Endodermal cell (in vitro differentiated cells): Measurements from ENCODE around the gene SLC35E4. TPM values are rescaled to one million over a fixed set of nuclear protein-coding genes. Genes with fewer than 3 reads are reported as not detected.
"Not testable (repeated sequence)": the region's sequence is repeated elsewhere in the genome, so short reads cannot be mapped to it uniquely, and the experiment has no call there.

Experiments
- DNase-seq: peaks from one replicate; pipeline ENCODE4 v3.0.0-alpha.2; 2017
- H3K27ac ChIP-seq: 2 replicates; pipeline ENCODE4 v1.5.1; 2013; ENCODE audit warnings: mild to moderate bottlenecking, low read depth, low read length, moderate library complexity
- H3K27me3 ChIP-seq: 2 replicates; pipeline ENCODE4 v1.6.1; 2013; ENCODE audit warnings: mild to moderate bottlenecking, low read length, moderate library complexity; ENCODE audit not compliant: insufficient read depth, control insufficient read depth, poor library complexity, severe bottlenecking
- H3K36me3 ChIP-seq: 2 replicates; pipeline ENCODE4 v1.7.0; 2013; ENCODE audit warnings: mild to moderate bottlenecking, low read length, moderate library complexity; ENCODE audit not compliant: control insufficient read depth, insufficient read depth
- H3K4me1 ChIP-seq: one replicate; pipeline ENCODE4 v1.7.0; 2013; ENCODE audit warnings: low read length; ENCODE audit not compliant: control insufficient read depth, insufficient read depth
- H3K4me3 ChIP-seq: 2 replicates; pipeline ENCODE4 v1.5.1; 2013; ENCODE audit warnings: mild to moderate bottlenecking, low read length, moderate library complexity
- H3K9ac ChIP-seq: 2 replicates; pipeline ENCODE4 v1.6.1; 2013; ENCODE audit warnings: mild to moderate bottlenecking, low read length, moderate library complexity; ENCODE audit not compliant: poor library complexity, severe bottlenecking; ENCODE audit errors: extremely low read depth
- H3K9me3 ChIP-seq: 2 replicates; pipeline ENCODE4 v1.6.1; 2013; ENCODE audit warnings: mild to moderate bottlenecking, low read length, moderate library complexity; ENCODE audit not compliant: control insufficient read depth
- H3K27ac Mint-ChIP-seq: 2 replicates; pipeline ENCODE4 v1.8.0; 2020; ENCODE audit warnings: mixed read lengths
- H3K27me3 Mint-ChIP-seq: 2 replicates; pipeline ENCODE4 v1.8.0; 2021; ENCODE audit warnings: mild to moderate bottlenecking, mixed read lengths; ENCODE audit not compliant: insufficient read depth
- H3K36me3 Mint-ChIP-seq: 2 replicates; pipeline ENCODE4 v1.8.0; 2020; ENCODE audit warnings: low read depth, mixed read lengths
- H3K4me1 Mint-ChIP-seq: 2 replicates; pipeline ENCODE4 v1.8.0; 2020; ENCODE audit warnings: mixed read lengths
- H3K4me3 Mint-ChIP-seq: 2 replicates; pipeline ENCODE4 v1.8.0; 2020; ENCODE audit warnings: mild to moderate bottlenecking, moderate library complexity, mixed read lengths
- H3K9me3 Mint-ChIP-seq: 2 replicates; pipeline ENCODE4 v1.8.0; 2020; ENCODE audit warnings: mild to moderate bottlenecking, mixed read lengths
- CTCF ChIP-seq: fragments of 200-600 bp; sonication (generic); conservative IDR thresholded peaks from 2 replicates; pipeline ENCODE4 v1.5.0; 2021; ENCODE audit warnings: antibody characterized with exemption, mild to moderate bottlenecking
- whole genome bisulfite sequencing, 2 experiments: methylation state at CpG; one replicate each; pipeline versions ENCODE4 v1.1.5 to v1.1.7; 2013; ENCODE audit warnings: missing lambda C conversion rate in 2 of 2, mixed read lengths in 1 of 2; ENCODE audit not compliant: insufficient coverage in 1 of 2, insufficient read length in 1 of 2; 5-methylcytosine and 5-hydroxymethylcytosine counted together
- total RNA-seq, 2 donors: library from RNA; stranded (reverse); fragmentation: NEBNext Ultra II Directional in 1 of 2; extraction: Animal tissue kit (Norgen Biotek cat#: 25700) in 1 of 2; gene quantifications; 2 replicates in 1 of 2; 3 replicates in 1 of 2; pipeline ENCODE4 v1.2.1, GENCODE V29; 2021

Gene SLC35E4
- total RNA-seq, 2 donors from 2014 or later: 2.3 to 3.9 TPM

- DNase-seq: no peak
- Mint-ChIP-seq H3K4me1 (no peaks in the 10 kb centered on the region), H3K4me3 (no peak overlapping the region), H3K9me3 (peaks cover 11% of the 10 kb centered on the region), H3K27me3 (no peaks in the 10 kb centered on the region), H3K36me3 (peaks cover 22% of the 10 kb centered on the region), H3K27ac (no peak overlapping the region)
- Histone ChIP-seq H3K4me1 (no peaks in the 10 kb centered on the region), H3K27ac (no peak overlapping the region), H3K27me3 (no peaks in the 10 kb centered on the region), H3K4me3 (no peak overlapping the region), H3K9me3 (no peaks in the 10 kb centered on the region), H3K36me3 (peaks cover 7% of the 10 kb centered on the region), H3K9ac (no peak overlapping the region)
- 95 to 97% methylated on average over 4 to 5 of the region's 5 CpGs for WGBS, 2 experiments
- no peak for TF ChIP-seq CTCF
Observed at GRCh38 chr22:30627471-30627870, 8.1 kb upstream of the SLC35E4 start.

GRCh38 chr22:30628491-30628890 lies 7.1 kb upstream of the SLC35E4 start:
- Histone ChIP-seq H3K27me3 (no peaks in the 10 kb centered on the region), H3K27ac (no peak overlapping the region), H3K4me3 (no peak overlapping the region), H3K36me3 (peaks cover 7% of the 10 kb centered on the region), H3K4me1 (no peaks in the 10 kb centered on the region), H3K9ac (no peak overlapping the region), H3K9me3 (no peaks in the 10 kb centered on the region)
- WGBS, 2 experiments: 89 to 94% methylated on average over 2 to 4 of the region's 4 CpGs
- H3K36me3 Mint-ChIP-seq: peaks cover 13% of the 10 kb centered on the region
- no peak for TF ChIP-seq CTCF
- H3K4me3 Mint-ChIP-seq: no peak overlapping the region
- H3K9me3 Mint-ChIP-seq: peaks cover 15% of the 10 kb centered on the region
- no peak overlapping the region for H3K27ac Mint-ChIP-seq
- H3K27me3 Mint-ChIP-seq: no peaks in the 10 kb centered on the region
- no peak for DNase-seq
- no peaks in the 10 kb centered on the region for H3K4me1 Mint-ChIP-seq

- not testable (repeated sequence) for DNase-seq, H3K36me3 ChIP-seq, H3K36me3 Mint-ChIP-seq, H3K4me1 Mint-ChIP-seq, H3K4me3 ChIP-seq, H3K9ac ChIP-seq, H3K4me3 Mint-ChIP-seq, H3K9me3 ChIP-seq, H3K27ac ChIP-seq, H3K27ac Mint-ChIP-seq, H3K4me1 ChIP-seq, H3K27me3 Mint-ChIP-seq, H3K27me3 ChIP-seq
- H3K9me3 Mint-ChIP-seq: peaks cover 16% of the 10 kb centered on the region
- 90 to 98% methylated on average over 7 to 15 of the region's 31 CpGs for WGBS, 2 experiments
Observed at GRCh38 chr22:30631469-30631868, 4.1 kb upstream of the SLC35E4 start.
